ENCODE measurements around the gene DNAJC16.
A peak's percentile ranks its signal among the peaks of the same experiment; 100 is the strongest.
"Not testable (repeated sequence)": the region's sequence is repeated elsewhere in the genome, so short reads cannot be mapped to it uniquely, and the experiment has no call there.

The DNAJC16 gene

GRCh38 chr1:15526490-15527339, at the start of gene DNAJC16:
DNAJC16 (plus strand) TSS chr1:15526848; CDS start chr1:15529106, 2,258 bp downstream.
- no peaks in the 10 kb centered on the region for H3K9me3 ChIP-seq (ENCODE audit: control insufficient read depth, low read depth, low read length)
- peak within 1 kb of the TSS; percentile 48 for H3K27ac ChIP-seq (ENCODE audit: low read length)

GRCh38 chr1:15476927-15477326, 49.7 kb upstream of the DNAJC16 start:
- no peak overlapping the region for H3K9ac ChIP-seq (ENCODE audit: low read length)
- H3K36me3 ChIP-seq (ENCODE audit: control insufficient read depth, low read depth, low read length) = no peaks in the 10 kb centered on the region
- H3K27ac ChIP-seq (ENCODE audit: low read length) = no peak overlapping the region
- no peaks in the 10 kb centered on the region for H3K27me3 ChIP-seq (ENCODE audit: control insufficient read depth, insufficient read depth, low read length)
- no peaks in the 10 kb centered on the region for H3K9me3 ChIP-seq (ENCODE audit: control insufficient read depth, low read depth, low read length)
- no peaks in the 10 kb centered on the region for H3K4me1 ChIP-seq (ENCODE audit: control insufficient read depth, low read depth, low read length)
- no peak overlapping the region for H3K4me3 ChIP-seq (ENCODE audit: low read length)

More at GRCh38 chr1:15526490-15527339, at the start of gene DNAJC16:
- no peaks in the 10 kb centered on the region for H3K27me3 ChIP-seq (ENCODE audit: control insufficient read depth, insufficient read depth, low read length)
- peak within 1 kb of the TSS; percentile 78 for H3K4me3 ChIP-seq (ENCODE audit: low read length)
- H3K36me3 ChIP-seq (ENCODE audit: control insufficient read depth, low read depth, low read length) = no peaks in the 10 kb centered on the region
- peaks cover 17% of the 10 kb centered on the region for H3K4me1 ChIP-seq (ENCODE audit: control insufficient read depth, low read depth, low read length)
- H3K9ac ChIP-seq (ENCODE audit: low read length) = peak within 1 kb of the TSS; percentile 77

DNA sequence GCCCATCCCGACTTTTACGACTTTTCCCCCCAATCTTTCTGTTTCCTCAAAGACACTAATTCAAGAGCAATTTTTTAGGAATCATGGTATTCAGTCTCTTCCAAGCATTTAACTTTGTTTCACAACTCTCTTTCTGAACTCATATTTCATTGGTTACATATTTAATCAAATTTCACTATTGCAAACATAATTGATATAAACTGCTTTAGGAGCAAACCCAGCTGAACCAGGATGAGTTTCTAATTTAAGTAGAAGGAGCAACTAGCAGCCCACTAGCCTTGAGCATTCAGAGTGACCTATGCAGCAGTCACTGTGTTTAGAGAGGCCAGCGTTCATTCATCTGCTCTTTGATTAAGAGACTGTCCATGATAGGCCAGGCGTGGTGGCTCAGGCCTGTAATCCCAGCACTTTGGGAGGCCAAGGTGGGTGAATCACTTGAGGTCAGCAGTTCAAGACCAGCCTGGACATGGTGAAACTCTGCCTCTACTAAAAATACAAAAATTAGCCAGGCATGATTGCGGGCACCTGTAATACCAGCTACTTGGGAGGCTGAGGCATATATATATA, 48.9 kb upstream of the DNAJC16 start:
- H3K4me1 ChIP-seq (ENCODE audit: control insufficient read depth, low read depth, low read length) = no peaks in the 10 kb centered on the region
- H3K9ac ChIP-seq (ENCODE audit: low read length) = no peak overlapping the region
- no peak overlapping the region for H3K4me3 ChIP-seq (ENCODE audit: low read length)
- H3K27me3 ChIP-seq (ENCODE audit: control insufficient read depth, insufficient read depth, low read length) = no peaks in the 10 kb centered on the region
- no peaks in the 10 kb centered on the region for H3K36me3 ChIP-seq (ENCODE audit: control insufficient read depth, low read depth, low read length)
- H3K27ac ChIP-seq (ENCODE audit: low read length) = no peak overlapping the region
- no peaks in the 10 kb centered on the region for H3K9me3 ChIP-seq (ENCODE audit: control insufficient read depth, low read depth, low read length)

DNA sequence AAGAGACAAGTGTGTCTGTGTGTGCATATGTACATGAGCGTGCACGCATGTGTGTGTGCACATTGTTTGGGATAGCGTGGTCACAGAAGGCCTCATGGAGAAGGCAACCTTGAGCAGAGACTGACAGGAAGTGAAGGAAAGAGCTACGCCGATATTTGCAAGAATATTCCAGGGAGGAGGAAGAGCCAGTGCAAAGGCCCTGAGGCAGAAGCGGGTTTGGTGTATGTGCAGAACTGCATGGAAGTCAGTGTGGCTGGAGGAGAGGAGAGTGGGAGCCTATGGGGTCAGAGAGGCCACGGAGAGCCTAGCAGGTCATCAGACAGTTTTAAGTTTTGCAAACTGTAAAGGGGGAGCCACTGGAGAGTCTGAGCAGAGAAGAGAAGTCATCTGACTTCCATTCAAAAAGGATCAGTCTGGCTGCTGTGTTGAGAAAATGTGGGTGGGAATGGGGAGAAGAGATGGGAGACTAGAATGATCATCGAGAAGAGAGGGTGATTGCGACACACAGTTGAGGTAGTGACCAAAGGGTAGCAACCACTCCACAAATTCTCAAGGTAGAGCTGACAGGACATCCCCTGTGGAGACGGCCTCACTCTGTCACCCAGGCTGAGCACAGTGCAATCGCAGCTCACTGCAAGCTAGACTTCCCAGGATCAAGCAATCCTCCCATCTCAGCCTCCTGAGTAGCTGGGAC, 46.8 kb upstream of the DNAJC16 start:
- Histone ChIP-seq H3K4me3 (ENCODE audit: low read length) (no peak overlapping the region), H3K27me3 (ENCODE audit: control insufficient read depth, insufficient read depth, low read length) (no peaks in the 10 kb centered on the region), H3K27ac (ENCODE audit: low read length) (no peak overlapping the region), H3K4me1 (ENCODE audit: control insufficient read depth, low read depth, low read length) (no peaks in the 10 kb centered on the region), H3K9ac (ENCODE audit: low read length) (no peak overlapping the region), H3K36me3 (ENCODE audit: control insufficient read depth, low read depth, low read length) (no peaks in the 10 kb centered on the region), H3K9me3 (ENCODE audit: control insufficient read depth, low read depth, low read length) (no peaks in the 10 kb centered on the region)

GRCh38 chr1:15482455-15482854, 44.2 kb upstream of the DNAJC16 start:
- not testable (repeated sequence) for H3K27me3 ChIP-seq (ENCODE audit: control insufficient read depth, insufficient read depth, low read length); H3K4me3 ChIP-seq (ENCODE audit: low read length); H3K27ac ChIP-seq (ENCODE audit: low read length); H3K4me1 ChIP-seq (ENCODE audit: control insufficient read depth, low read depth, low read length); H3K9me3 ChIP-seq (ENCODE audit: control insufficient read depth, low read depth, low read length); H3K36me3 ChIP-seq (ENCODE audit: control insufficient read depth, low read depth, low read length); H3K9ac ChIP-seq (ENCODE audit: low read length)

- H3K9me3 ChIP-seq (ENCODE audit: control insufficient read depth, low read depth, low read length); H3K4me1 ChIP-seq (ENCODE audit: control insufficient read depth, low read depth, low read length); H3K27ac ChIP-seq (ENCODE audit: low read length); H3K36me3 ChIP-seq (ENCODE audit: control insufficient read depth, low read depth, low read length); H3K4me3 ChIP-seq (ENCODE audit: low read length); H3K27me3 ChIP-seq (ENCODE audit: control insufficient read depth, insufficient read depth, low read length); H3K9ac ChIP-seq (ENCODE audit: low read length): not testable (repeated sequence)
These were observed 43.6 kb upstream of the DNAJC16 start for GRCh38 chr1:15482983-15483543.

DNA sequence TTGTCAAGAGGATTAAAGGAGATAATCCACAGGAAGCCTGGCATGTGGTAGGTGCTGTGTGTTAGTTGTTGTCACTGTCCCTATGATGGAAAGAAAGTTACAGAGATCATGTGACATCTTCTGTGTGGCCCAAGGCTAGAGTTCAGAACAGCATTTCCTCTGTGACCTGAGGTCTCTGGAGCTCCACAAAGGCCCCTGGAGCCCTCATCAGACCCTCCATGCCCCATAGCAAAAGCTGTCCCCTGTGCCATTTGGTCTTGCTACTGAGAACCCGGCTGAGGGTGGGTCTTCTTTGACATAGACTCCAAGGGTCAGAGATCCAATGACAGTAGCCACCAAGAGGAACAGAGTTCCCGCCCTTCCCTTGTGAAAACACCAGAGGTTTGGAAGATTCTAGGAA, 42.7 kb upstream of the DNAJC16 start:
- no peak overlapping the region for H3K27ac ChIP-seq (ENCODE audit: low read length)
- H3K27me3 ChIP-seq (ENCODE audit: control insufficient read depth, insufficient read depth, low read length) = no peaks in the 10 kb centered on the region
- no peak overlapping the region for H3K4me3 ChIP-seq (ENCODE audit: low read length)
- H3K9ac ChIP-seq (ENCODE audit: low read length) = no peak overlapping the region
- H3K4me1 ChIP-seq (ENCODE audit: control insufficient read depth, low read depth, low read length) = no peaks in the 10 kb centered on the region
- no peaks in the 10 kb centered on the region for H3K36me3 ChIP-seq (ENCODE audit: control insufficient read depth, low read depth, low read length)
- no peaks in the 10 kb centered on the region for H3K9me3 ChIP-seq (ENCODE audit: control insufficient read depth, low read depth, low read length)

DNA sequence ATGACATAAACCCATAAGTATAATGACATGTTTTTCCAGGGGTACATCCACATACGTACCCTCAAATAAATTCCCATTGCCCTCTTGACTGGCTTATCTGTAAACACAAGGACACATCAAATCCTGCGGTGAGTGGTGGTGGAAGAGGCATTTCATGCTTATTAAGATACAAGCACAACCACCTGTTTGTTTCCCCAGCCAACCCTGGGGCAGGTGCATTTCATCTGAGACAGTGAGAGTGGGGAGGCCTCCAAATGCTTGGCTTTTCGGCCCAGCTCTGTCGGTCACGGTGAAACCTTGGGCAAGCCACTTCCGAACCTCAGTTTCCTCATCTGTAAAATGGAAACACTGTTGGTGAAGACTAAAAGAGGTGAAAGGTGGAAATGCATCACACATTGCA, 42.2 kb upstream of the DNAJC16 start:
- not testable (repeated sequence) for H3K36me3 ChIP-seq (ENCODE audit: control insufficient read depth, low read depth, low read length); H3K9me3 ChIP-seq (ENCODE audit: control insufficient read depth, low read depth, low read length); H3K27me3 ChIP-seq (ENCODE audit: control insufficient read depth, insufficient read depth, low read length); H3K27ac ChIP-seq (ENCODE audit: low read length); H3K4me3 ChIP-seq (ENCODE audit: low read length); H3K4me1 ChIP-seq (ENCODE audit: control insufficient read depth, low read depth, low read length); H3K9ac ChIP-seq (ENCODE audit: low read length)

DNA sequence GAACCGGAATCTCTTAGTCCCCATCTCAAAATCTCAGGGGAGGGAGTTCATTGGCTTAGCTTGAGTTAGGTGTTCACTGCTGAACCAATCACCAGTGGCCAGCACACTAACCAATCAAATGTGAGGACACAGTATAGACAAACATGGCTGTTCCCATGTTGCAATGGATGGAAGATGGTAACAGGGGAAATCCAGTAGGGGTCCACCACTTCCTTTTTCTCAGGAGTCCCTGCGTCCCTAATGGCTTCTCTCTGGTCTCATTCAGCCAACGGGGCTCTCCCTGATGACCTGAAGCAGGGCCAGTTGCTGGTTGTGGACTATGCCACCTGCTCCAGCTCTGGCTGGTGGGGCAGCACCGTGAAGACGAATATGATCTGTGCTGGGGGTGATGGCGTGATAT, 41.0 kb upstream of the DNAJC16 start:
- no peaks in the 10 kb centered on the region for H3K27me3 ChIP-seq (ENCODE audit: control insufficient read depth, insufficient read depth, low read length)
- H3K27ac ChIP-seq (ENCODE audit: low read length) = no peak overlapping the region
- H3K4me3 ChIP-seq (ENCODE audit: low read length) = no peak overlapping the region
- no peaks in the 10 kb centered on the region for H3K36me3 ChIP-seq (ENCODE audit: control insufficient read depth, low read depth, low read length)
- no peak overlapping the region for H3K9ac ChIP-seq (ENCODE audit: low read length)
- H3K9me3 ChIP-seq (ENCODE audit: control insufficient read depth, low read depth, low read length) = no peaks in the 10 kb centered on the region
- H3K4me1 ChIP-seq (ENCODE audit: control insufficient read depth, low read depth, low read length) = no peaks in the 10 kb centered on the region

GRCh38 chr1:15486844-15487610, 39.6 kb upstream of the DNAJC16 start:
- not testable (repeated sequence) for H3K27ac ChIP-seq (ENCODE audit: low read length); H3K27me3 ChIP-seq (ENCODE audit: control insufficient read depth, insufficient read depth, low read length); H3K9ac ChIP-seq (ENCODE audit: low read length); H3K9me3 ChIP-seq (ENCODE audit: control insufficient read depth, low read depth, low read length); H3K4me3 ChIP-seq (ENCODE audit: low read length); H3K4me1 ChIP-seq (ENCODE audit: control insufficient read depth, low read depth, low read length); H3K36me3 ChIP-seq (ENCODE audit: control insufficient read depth, low read depth, low read length)

GRCh38 chr1:15488371-15488770, 38.3 kb upstream of the DNAJC16 start:
- Histone ChIP-seq H3K27ac (ENCODE audit: low read length) (no peak overlapping the region), H3K4me1 (ENCODE audit: control insufficient read depth, low read depth, low read length) (no peaks in the 10 kb centered on the region), H3K9ac (ENCODE audit: low read length) (no peak overlapping the region), H3K9me3 (ENCODE audit: control insufficient read depth, low read depth, low read length) (no peaks in the 10 kb centered on the region), H3K4me3 (ENCODE audit: low read length) (no peak overlapping the region), H3K27me3 (ENCODE audit: control insufficient read depth, insufficient read depth, low read length) (no peaks in the 10 kb centered on the region), H3K36me3 (ENCODE audit: control insufficient read depth, low read depth, low read length) (peaks cover 6% of the 10 kb centered on the region)

All from iPS-18a (cell line).